Brain microvascular endothelial cell (primary cell): ENCODE data around the gene ANKRD11.
A peak's percentile ranks its signal among the peaks of the same experiment; 100 is the strongest.

ENCODE experiments used
- DNase-seq: peaks from one replicate; pipeline ENCODE4 v3.0.0-alpha.2; 2020
- H3K27ac ChIP-seq: fragments of 250-450 bp; sonication (Bioruptor Pico); 2 replicates; pipeline ENCODE4 v1.5.1; 2020; ENCODE audit warnings: mild to moderate bottlenecking, moderate library complexity
- H3K27me3 ChIP-seq: fragments of 250-450 bp; sonication (Bioruptor Pico); replicated peaks from 2 replicates; pipeline ENCODE4 v1.5.1; 2020; ENCODE audit warnings: mild to moderate bottlenecking
- H3K36me3 ChIP-seq: fragments of 250-450 bp; sonication (Bioruptor Pico); replicated peaks from 2 replicates; pipeline ENCODE4 v1.5.1; 2020; ENCODE audit warnings: mild to moderate bottlenecking
- H3K4me3 ChIP-seq: 2 replicates; pipeline ENCODE4 v1.5.1; 2011; ENCODE audit warnings: low read depth, mild to moderate bottlenecking, control low read depth, low read length, moderate library complexity
- CTCF ChIP-seq: IDR thresholded peaks from 2 replicates; pipeline ENCODE4 v1.5.1; 2011; ENCODE audit warnings: low read depth, mild to moderate bottlenecking, moderate library complexity, low read length, control low read depth, inconsistent platforms; ENCODE audit errors: missing control alignments
- in situ Hi-C: cut with HindIII; loops from 2 replicates; pipeline ENCODE4 v1.10.0; 2017; ENCODE audit warnings: low sequenced_read_pairs, low pct_ligation_motif_present

ANKRD11 gene

DNA sequence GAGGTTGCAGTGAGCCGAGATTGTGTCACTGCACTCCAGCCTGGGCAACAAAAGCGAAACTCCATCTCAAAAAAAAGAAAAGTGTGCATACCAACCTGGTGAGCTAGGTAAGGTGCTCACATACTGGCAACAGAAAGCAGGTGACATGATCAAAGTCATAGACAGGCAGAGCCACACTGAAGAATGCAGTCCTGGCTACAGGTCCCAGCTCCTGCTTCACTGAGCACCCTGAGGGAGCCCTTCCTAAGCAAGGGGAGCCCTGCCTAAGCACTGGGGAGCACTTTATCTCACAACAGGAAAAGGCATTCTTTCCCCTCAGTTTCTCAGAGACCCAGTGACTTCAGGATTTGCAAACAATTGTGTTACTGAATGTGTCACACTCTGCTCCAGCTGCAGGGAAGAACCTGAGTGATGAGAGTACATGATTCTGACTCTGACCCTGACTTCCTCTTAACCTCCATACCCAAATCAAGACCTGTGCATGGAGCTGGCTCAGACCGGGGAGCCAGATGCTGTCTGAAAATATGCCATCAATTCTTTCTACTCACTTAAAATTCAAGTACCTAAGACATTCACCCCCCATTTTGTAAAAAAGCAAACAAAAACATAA is 40.5 kb downstream of the ANKRD11 start:
- DNase-seq: peak; percentile 21
- in situ Hi-C loops: no loop called here
- Histone ChIP-seq H3K27ac (no peak overlapping the region), H3K27me3 (no peaks in the 10 kb centered on the region), H3K4me3 (no peak overlapping the region), H3K36me3 (no peaks in the 10 kb centered on the region)
- no peak for TF ChIP-seq CTCF

- no peak overlapping the region for H3K27ac ChIP-seq
- no peak for TF ChIP-seq CTCF
These were observed 41.7 kb downstream of the ANKRD11 start for GRCh38 chr16:89448656-89449055.

GRCh38 chr16:89446975-89447293 is 43.4 kb downstream of the ANKRD11 start:
- no peak for DNase-seq
- H3K36me3 ChIP-seq: no peaks in the 10 kb centered on the region
- no peak overlapping the region for H3K27ac ChIP-seq
- TF ChIP-seq CTCF: no peak
- H3K4me3 ChIP-seq: no peak overlapping the region
- H3K27me3 ChIP-seq: no peaks in the 10 kb centered on the region
- in situ Hi-C loops: no loop called here

More at GRCh38 chr16:89448656-89449055, 41.7 kb downstream of the ANKRD11 start:
- Histone ChIP-seq H3K36me3 (no peaks in the 10 kb centered on the region), H3K4me3 (no peak overlapping the region), H3K27me3 (no peaks in the 10 kb centered on the region)
- DNase-seq: no peak
- in situ Hi-C loops: no loop called here

- no peaks in the 10 kb centered on the region for H3K27me3 ChIP-seq
- no peak for TF ChIP-seq CTCF
- no peak overlapping the region for H3K27ac ChIP-seq
- in situ Hi-C loops: no loop called here
- DNase-seq: no peak
- no peaks in the 10 kb centered on the region for H3K36me3 ChIP-seq
- H3K4me3 ChIP-seq: no peak overlapping the region
These were observed 44.0 kb downstream of the ANKRD11 start for GRCh38 chr16:89446136-89446974.

- H3K4me3 ChIP-seq: no peak overlapping the region
- TF ChIP-seq CTCF: no peak
- no peak for DNase-seq
- H3K27ac ChIP-seq: no peak overlapping the region
- H3K36me3 ChIP-seq: no peaks in the 10 kb centered on the region
- H3K27me3 ChIP-seq: no peaks in the 10 kb centered on the region
- in situ Hi-C loops: no loop called here
These were observed 45.2 kb downstream of the ANKRD11 start for GRCh38 chr16:89445166-89445565.
